NK-92 (cell line): ENCODE results near the gene COQ5.

Experiments
- DNase-seq: peaks from one replicate; lab custom pipeline; 2025; ENCODE audit not compliant: unreplicated experiment; lab: John Stamatoyannopoulos, UW

The COQ5 gene

GRCh38 chr12:120457133-120457532 is 71.8 kb downstream of the COQ5 start:
- DNase-seq: no peak

GRCh38 chr12:120455302-120455701 is 73.7 kb downstream of the COQ5 start:
- DNase-seq: no peak

GRCh38 chr12:120453977-120454376 is 75.0 kb downstream of the COQ5 start:
- no peak for DNase-seq
